Panc1 (cell line): ENCODE results near the gene WDR83. TPM values are rescaled to one million over a fixed set of nuclear protein-coding genes. Genes with fewer than 3 reads are reported as not detected.

Experiments used
- ATAC-seq: fragments of 200-7000 bp; cut with Tn5 transposase; 2 replicates; pipeline ENCODE4 v1.9.1; 2020; ENCODE audit warnings: mild to moderate bottlenecking, moderate library complexity
- BruUV-seq: library from RNA; stranded (reverse); fragments of 400-500 nt; replicated peaks from 2 replicates; lab custom pipeline; 2021; lab: Mats Ljungman, UMichigan
- CTCF ChIA-PET: fragments of 300-600 bp; sonication (Branson Sonifier 250); formaldehyde crosslinking; loops from one replicate; lab custom pipeline; 2022; ENCODE audit warnings: antibody characterized with exemption; lab: Charles Lee
- POLR2A ChIA-PET: fragments of 300-600 bp; sonication (Branson Sonifier 250); formaldehyde crosslinking; loops from one replicate; lab custom pipeline; 2022; ENCODE audit warnings: antibody characterized with exemption; lab: Charles Lee
- DNase-seq: peaks from one replicate; pipeline ENCODE4 v3.0.0-alpha.2; 2010; ENCODE audit warnings: low read depth, low spot score
- H3K27ac ChIP-seq: 2 replicates; pipeline ENCODE4 v1.5.1; 2011; ENCODE audit warnings: mild to moderate bottlenecking, low read length, inconsistent platforms
- H3K27me3 ChIP-seq: fragments of 200-500 bp; sonication (Bioruptor generic); 2 replicates; pipeline ENCODE4 v1.6.0; 2014; ENCODE audit warnings: low read length, inconsistent platforms; ENCODE audit not compliant: control insufficient read depth, insufficient read depth
- H3K36me3 ChIP-seq: fragments of 200-500 bp; sonication (Bioruptor generic); 2 replicates; pipeline ENCODE4 v1.5.1; 2014; ENCODE audit warnings: inconsistent platforms, mild to moderate bottlenecking, low read length, moderate library complexity; ENCODE audit not compliant: control insufficient read depth, insufficient read depth
- H3K4me1 ChIP-seq: 2 replicates; pipeline ENCODE4 v1.5.1; 2011; ENCODE audit warnings: inconsistent platforms, mild to moderate bottlenecking, low read length, moderate library complexity; ENCODE audit not compliant: control insufficient read depth, insufficient read depth
- H3K4me3 ChIP-seq, 2 experiments: 2 replicates each; pipeline ENCODE4 v1.5.1; 2011 to 2012; ENCODE audit warnings: low read depth in 2 of 2, low read length in 2 of 2, mild to moderate bottlenecking in 2 of 2, inconsistent platforms in 1 of 2, moderate library complexity in 1 of 2
- H3K9me3 ChIP-seq: fragments of 200-500 bp; sonication (Bioruptor generic); 2 replicates; pipeline ENCODE4 v1.5.1; 2014; ENCODE audit warnings: low read depth, mild to moderate bottlenecking, inconsistent platforms, low read length, moderate library complexity; ENCODE audit not compliant: control insufficient read depth, insufficient read depth
- CTCF ChIP-seq: fragments of 450-650 bp; IDR thresholded peaks from 2 replicates; pipeline ENCODE4 v1.5.1; 2017; ENCODE audit warnings: mild to moderate bottlenecking
- REST ChIP-seq, 2 experiments: IDR thresholded peaks; 2 replicates each; pipeline ENCODE4 v1.6.1; 2011 to 2012; ENCODE audit warnings: low read depth in 2 of 2, control low read depth in 1 of 2, low read length in 1 of 2, mild to moderate bottlenecking in 1 of 2, moderate library complexity in 1 of 2; ENCODE audit not compliant: insufficient read depth in 1 of 2
- SIN3A ChIP-seq: IDR thresholded peaks from 2 replicates; pipeline ENCODE4 v1.6.1; 2012; ENCODE audit warnings: low read depth, mild to moderate bottlenecking, low read length, moderate library complexity, borderline replicate concordance; ENCODE audit not compliant: insufficient read depth
- in situ Hi-C: cut with HindIII; loops from 2 replicates; pipeline ENCODE4 v1.10.0; 2016; ENCODE audit warnings: low sequenced_read_pairs, low pct_unique_long_range_greater_than_20kb
- intact Hi-C: fragments of 100-400 bp; cut with micrococcal nuclease; formaldehyde crosslinking; loops from one replicate; pipeline ENCODE4 v1.10.0; 2022; ENCODE audit not compliant: unreplicated experiment
- total RNA-seq: library from RNA; stranded (reverse); gene quantifications from one replicate; pipeline ENCODE4 v1.2.1, GENCODE V29; 2021; ENCODE audit not compliant: unreplicated experiment

WDR83 gene
- total RNA-seq, 1 experiment from 2014 or later, result 10.8 TPM

- in situ Hi-C loops, result no loop called here
Observed at GRCh38 chr19:12668932-12669269, 2.3 kb downstream of the WDR83 start.

More at GRCh38 chr19:12668932-12669269, 2.3 kb downstream of the WDR83 start:
- ChIA-PET POLR2A (interaction anchor here (0.6 kb wide), 1 partner anchor 529 kb away, joined by 3 read pairs; the partner anchor contains the start of gene ZNF20), CTCF (interaction anchor here (0.5 kb wide), 1 partner anchor 104 kb away, joined by 3 read pairs; no protein-coding TSS in a partner anchor)
- Histone ChIP-seq H3K4me3 (peak overlapping the region; percentile 87 to 93), H3K27ac (peak overlapping the region; percentile 98), H3K9me3 (no peaks in the 10 kb centered on the region), H3K27me3 (no peaks in the 10 kb centered on the region), H3K36me3 (peaks cover 3% of the 10 kb centered on the region; the same call in 1 of the 2 replicates), H3K4me1 (peaks cover 3% of the 10 kb centered on the region)
- DNase-seq (no peak), ATAC-seq (peak; percentile 8; the same call in 1 of the 2 replicates)
- TF ChIP-seq SIN3A (0 out of 2 replicates have a peak, but pooled peaks have one; percentile 53), REST (IDR thresholded peaks at IDR 0.05; ENCODE audit: insufficient read depth in 1 of 2, low read depth in 2 of 2, low read length in 1 of 2) (no peak), CTCF (no peak)
- BruUV-seq, result TSS peak; percentile 89
- intact Hi-C loops, result no loop called here
